NCI-H2029 treated with DMSO at 0.1 percent for 48 hours (cell line): ENCODE measurements around the gene AGAP1.

Source experiments
- DNase-seq: peaks from one replicate; lab custom pipeline; 2025; lab: John Stamatoyannopoulos, UW

The AGAP1 gene

DNA sequence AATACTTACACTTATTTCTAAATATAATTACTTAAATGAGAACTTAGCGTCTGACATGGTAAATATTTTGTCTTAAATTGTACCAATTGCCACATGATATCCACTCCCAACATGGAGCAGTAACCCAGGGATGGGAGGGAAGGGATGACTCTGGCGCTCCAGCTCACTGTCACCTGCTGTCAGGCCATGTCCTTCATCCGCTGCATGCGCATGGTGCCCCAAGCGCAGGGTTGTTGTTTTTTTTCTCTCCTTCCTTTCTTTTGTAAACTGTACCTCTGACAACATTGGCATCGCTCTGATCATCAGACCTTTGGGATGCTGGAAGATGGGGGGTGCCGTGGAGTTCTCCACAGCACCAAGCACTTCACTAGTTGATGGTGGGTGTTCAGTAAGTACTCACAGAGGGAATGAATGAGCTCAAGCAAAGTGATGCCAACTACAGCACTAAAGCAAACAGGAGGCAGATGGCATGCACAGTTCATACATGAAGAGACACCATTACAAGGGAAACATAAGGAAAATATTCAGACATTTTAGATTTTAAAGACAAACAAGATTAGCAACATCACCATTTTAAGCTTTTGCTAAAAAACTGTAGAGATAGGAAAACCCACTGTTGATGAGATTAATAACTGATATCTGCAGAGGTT, 426.5 kb downstream of the AGAP1 start:
- DNase-seq = no peak

DNA sequence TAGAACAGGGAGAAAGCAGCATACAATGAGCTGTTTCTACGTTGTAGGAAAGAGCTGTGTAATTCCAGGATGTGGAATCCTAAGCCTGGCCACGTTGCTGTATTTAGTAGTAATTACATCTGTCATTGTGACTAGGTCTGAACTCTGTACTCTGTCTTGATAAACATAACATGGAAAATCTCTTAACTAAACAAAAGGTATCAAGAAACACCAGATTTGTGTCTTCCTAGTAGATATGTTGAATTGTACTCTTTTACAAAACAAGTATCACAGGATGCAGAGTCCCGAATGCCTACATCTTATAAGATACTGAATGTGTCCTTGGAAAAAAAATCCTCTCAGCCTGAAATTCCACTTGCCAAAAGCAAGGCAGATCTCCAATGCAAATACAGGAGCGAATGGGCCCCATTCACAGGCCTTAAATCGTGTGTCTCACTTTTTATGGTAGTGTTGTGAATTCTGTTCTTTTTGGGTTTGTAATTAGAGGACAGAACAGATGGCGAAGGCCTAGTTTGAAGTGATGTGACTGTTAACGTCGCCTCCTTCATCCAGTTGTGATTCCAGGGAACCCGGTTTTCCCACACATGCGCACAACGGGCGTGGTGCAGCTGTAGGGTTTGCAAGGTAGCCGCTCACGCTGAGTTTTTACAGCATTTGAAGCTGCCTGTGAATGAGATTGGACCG, 427.8 kb downstream of the AGAP1 start:
- no peak for DNase-seq

DNA sequence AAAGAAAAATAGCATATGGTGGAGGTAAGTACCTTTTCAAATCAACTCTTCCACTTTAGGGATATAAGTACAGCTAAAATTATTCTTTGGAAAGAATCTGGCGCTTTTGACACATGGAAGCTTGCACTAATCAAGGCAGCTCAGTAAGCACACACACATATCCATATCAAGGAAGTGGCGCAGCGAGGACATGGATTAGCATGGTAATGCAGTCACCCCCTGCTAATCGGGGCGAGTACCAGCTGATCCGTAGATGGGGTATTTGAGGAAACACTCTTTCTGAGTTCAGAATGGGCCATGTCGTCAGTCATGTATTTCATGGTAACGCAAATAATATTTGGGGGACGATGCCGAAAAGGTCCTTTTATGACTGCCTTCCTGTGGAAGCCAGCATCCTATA, 429.0 kb downstream of the AGAP1 start:
- DNase-seq = no peak

DNA sequence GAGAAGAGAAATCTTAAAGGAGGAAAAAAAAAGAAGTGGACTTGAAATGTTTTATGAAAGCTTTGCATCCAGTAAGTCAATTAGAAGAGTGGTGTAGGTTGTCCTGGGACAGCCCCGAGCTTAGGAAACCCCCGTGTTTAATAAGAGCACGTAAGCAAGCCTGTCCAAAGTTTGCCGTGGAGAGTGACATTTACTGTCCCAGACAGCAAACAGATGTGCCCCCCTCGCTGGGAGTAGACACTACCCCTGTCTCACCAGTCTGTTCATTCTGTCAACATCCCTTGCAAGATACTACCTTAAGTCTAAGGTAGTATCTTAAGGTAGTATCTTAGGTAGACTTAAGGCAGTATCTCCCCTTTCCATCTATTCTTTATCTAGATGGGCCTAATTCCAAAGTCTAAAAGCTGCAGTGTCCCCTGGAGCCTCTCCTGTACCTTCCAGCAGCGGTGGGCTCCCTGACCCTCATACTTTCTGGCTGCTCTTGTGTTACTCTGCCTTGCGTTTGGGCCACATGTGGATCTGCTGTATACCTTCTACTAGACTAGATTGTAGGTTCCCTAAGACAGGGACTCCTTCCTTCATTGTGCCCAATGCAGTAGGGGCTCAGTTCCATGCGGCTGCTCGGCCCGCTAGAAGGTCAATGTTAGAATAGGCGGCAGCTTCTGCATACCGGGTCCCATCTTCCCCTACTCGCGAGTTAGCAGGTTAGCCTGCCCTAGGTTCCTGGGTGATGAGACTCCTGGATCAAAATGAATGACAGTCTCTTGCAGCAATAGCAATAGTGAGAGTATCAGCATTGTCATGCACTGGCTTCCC, 430.2 kb downstream of the AGAP1 start:
- no peak for DNase-seq

DNA sequence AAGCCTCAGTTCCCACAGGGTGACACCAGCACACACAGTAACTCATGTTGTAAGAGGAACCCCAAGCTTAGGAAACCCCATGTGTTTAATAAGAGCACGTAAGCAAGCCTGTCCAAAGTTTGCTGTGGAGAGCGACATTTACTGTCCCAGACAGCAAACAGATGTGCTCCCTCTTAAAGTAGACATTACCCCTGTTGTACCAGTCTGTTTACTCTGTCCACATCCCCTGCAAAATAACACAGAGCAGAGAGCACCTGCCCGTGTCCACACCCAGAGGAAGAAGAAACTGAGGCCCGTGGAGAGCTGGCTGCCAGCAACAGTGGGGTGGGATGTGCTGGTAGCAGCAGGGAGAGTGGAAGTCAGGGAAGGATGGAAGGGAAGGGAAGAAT, 430.8 kb downstream of the AGAP1 start:
- no peak for DNase-seq

DNA sequence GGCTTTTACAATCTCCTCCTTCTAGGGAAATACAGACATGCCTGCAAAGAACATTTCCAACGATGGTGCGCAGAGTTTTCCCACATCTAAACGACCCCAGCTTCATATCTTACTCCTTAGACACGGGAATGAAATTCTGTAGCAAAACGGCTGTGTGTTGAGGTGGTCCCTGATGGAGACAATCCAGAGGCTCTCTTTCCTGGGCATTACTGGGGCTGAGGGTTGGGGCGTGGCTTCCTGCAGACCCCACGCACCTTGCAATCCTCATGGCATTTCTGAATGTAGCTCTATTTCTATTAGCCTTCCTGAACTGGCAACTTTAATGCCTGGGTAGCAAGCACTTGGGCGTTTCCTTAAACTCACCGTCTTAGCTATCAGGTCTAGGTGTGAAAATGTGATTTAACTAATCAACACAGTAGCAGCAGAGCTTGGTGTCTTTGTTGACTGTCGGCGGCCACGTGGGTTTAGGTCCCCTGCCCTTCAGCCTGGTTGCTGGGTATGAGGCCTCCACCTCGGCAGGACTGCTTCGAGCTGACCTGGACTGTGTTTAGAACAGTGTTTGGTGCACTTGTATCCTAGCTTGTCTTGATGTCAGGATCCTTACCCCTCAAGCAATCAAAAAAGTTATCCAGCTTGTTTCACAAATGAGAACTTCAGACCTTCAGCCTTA, 431.5 kb downstream of the AGAP1 start:
- no peak for DNase-seq

DNA sequence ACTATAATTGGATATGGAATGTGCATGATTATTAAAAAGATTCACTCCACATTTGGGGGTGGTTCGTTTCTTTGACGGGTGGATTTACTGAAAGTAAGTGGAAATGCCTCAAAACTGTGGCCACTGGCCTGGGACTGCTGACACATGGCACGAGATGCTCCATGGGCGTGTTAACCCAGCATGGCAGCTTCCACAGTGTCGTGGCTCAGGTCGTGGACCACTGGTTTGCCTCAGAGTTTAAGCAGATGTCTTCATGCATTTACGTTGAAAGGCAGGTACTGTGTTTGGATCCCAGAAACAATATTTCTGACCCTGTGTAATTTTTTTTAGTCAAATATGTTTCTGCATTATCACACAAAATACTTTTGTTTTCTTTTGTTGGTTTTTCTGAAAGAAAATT, 432.4 kb downstream of the AGAP1 start:
- no peak for DNase-seq

DNA sequence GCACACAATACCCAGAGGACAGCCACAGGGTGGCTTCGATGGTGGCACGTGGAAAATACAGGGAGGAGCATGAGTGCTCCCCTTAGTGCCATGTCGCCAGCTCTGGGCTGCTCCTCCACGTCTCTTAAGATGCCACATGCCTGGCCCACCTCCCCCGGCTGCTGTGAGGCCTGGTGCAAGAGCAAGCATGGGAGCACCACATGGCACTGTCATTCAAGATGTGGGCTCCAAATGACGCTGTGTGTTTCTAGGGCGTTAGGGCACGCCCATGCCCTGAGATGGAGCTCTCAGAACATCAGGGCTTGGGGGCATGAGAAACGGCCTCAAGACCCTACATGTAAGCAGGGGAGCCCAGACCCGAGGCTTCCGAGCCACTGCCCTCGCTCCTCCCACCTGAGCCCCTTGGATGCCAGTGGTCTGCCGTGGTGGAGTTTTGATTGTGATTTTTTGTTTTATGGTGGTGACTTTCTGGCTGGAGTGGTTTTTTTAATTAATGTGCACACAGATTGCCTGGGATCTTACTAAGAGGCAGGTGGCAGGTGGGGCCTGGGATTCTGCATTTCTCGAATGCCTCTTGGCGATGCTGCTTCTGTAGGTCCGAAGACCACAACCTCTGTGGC, 435.0 kb downstream of the AGAP1 start:
- no peak for DNase-seq

DNA sequence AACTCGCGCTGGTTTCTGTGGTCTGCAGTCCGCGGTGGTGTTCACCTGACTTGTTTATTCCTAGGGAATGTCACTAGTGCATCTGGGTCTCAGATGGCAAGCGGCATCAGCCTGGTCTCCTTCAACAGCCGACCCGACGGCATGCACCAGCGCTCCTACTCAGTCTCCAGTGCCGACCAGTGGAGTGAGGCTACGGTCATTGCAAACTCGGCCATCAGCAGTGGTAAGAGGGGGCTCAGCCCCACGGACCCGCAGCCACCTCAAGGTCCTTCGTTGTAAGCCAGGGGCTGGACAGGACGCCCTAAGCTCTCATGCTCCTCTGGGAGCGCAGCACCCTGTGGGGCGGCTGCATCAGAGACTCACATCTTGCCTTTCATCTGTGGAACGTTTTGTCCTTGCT, 436.9 kb downstream of the AGAP1 start:
- no peak for DNase-seq

DNA sequence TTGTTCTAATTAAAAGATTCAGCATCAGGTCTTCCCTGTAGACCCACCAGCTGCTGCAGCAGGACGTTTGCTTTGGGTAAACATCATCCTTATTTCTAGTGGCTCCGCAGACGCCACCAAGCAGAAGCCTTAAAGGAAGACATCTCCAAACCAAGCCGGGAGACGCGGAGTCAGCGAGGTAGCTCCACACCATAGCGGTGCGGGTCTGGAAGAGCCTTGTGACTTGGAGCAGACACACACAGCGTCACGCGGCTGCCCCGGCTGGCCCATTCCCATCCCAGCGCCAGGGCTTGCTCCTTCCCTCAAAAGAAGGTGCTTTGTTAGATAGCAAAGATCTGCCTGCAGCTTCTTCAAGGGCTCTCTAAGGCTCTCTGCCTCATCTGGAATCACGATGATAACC, 437.8 kb downstream of the AGAP1 start:
- DNase-seq = no peak

DNA sequence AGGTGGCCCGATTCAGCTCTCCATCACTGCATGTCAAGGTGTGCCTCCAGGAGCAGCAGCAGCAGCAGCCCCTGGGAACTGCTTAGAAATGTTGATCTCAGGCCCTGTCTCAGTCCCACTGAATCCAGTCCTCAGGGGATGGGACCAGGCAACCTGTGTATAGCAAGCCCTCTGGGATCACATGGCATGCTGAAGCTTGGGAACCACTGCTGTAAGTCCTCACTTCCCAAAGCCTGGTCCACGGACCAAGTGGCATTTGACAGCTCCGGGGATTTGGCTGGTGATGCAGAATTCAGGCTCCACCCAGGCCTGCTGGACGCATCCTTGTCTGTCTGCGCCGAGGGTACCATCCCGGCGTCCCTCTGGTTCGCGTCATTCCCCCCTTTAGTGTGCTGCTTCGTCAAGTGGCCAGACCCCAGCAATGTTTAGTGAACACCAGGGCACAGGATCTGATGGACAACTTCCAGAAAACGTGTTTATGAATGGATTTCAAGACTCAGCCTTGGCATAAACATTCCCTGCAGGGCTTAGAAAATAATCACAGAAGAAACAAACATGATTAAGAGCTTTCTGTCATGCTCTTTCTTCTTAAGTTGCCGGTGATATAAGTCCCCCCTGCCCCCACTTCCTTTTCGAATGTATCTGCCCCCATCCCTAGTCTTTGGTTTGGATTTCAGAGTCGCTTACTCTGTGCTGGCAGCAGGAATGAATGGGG, 440.4 kb downstream of the AGAP1 start:
- no peak for DNase-seq

DNA sequence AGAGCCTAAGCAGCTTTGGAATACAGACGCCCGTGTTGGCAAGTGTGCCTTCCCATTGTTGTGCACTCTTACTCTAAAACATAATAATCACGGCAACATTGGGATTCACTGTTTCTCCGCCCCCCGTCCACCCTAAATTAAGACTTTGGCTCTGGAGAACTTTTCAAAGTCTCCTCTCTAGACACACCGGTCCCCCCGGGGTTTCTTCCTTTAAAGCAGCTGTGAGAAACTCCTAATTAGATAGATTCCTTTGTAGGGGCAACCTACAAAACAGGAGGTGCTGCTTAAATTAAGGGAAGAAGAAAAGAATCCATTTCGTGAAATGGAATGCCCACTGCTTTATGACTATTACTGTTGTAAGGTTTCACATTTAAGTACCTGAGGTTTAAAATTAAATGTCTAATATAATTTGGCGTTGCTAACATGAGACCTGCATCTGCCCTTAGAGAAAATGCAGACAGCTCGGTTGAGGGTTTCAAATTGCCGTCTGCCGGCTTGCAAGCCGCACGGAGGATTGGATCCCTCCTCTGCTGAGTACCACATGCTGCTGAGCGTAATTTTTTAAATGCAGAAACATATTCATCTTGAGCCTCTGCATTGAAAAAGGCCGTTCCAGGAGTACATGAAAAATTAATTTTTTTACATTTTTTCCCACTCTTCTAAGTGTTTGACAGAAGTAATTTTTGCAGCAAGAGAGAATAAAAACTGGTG, 441.1 kb downstream of the AGAP1 start:
- DNase-seq = no peak

DNA sequence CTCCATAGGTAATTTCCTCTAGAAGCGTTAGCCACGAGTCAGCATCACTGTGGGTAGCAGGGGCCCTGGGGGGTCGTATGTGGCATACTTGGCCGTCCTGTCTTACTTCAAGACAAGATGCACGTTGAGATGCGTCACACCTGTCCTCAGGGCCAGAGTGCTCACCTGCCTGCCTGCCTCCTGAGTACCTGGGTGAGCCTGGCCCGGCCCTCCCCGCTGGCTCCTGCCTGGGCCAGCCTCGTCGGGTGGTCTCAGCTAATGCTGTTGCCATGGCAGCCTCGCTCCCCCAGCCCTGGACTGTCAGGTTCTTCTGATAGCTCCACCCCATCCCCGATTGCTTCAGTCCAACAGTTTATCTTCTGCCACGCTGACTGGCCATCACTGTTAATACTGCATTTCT, 441.9 kb downstream of the AGAP1 start:
- DNase-seq = no peak

DNA sequence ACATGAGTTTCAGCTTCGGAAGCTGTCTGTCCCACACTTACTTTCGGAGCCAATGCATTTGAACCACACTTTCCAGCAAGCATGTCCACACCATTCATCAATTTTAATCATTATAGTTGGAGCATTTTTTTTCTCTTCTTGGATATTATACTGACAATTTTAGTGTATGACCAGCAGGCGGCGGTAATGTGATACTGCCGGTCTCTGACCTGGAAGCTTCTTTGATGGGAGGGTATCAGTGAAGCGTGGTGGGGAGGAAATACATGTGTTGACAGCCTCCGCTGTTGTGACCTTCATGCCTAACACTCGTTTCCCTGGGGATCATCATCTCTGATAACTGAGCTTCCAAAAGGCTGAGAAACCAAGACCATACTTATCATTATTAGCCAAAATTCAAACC, 442.6 kb downstream of the AGAP1 start:
- DNase-seq = no peak

DNA sequence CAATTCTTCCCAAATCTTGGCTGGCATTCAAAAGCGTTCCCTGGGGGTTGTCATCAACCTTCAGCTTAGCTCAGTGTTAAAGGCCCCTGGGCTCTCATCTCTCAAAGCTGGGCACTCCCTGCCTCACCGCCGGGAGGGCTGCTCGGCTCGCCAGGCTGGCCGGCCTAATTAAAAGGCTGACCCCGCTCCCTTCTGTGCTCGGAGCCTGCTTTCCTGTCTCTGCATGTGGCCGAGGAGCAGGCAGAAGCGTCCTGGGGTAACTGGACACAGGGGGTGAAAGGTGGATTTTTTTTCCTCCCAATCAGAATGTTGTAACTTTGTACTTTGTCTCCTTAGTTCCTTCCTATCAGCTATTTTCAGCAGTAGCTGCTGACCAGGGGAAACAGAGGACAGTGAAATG, 443.2 kb downstream of the AGAP1 start:
- no peak for DNase-seq

DNA sequence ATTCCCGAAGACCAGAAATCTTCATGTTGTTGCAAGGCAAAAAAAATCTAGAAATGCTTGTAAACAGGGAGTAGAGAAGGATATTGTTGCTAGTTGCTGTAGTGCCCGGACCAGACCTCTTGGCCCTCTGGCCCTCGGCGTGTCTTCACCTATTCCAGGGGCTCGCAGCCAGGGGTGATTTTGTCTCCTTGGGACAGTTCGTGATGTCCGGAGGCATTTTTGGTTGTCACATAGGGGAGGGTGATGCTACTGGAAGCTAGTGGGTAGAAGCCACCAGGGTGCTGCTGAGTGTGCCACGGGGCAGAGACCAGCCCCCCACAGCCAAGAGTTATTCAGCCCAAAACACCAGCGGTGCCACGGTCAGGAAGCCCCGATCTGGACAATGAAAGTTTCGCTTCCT, 443.7 kb downstream of the AGAP1 start:
- no peak for DNase-seq

DNA sequence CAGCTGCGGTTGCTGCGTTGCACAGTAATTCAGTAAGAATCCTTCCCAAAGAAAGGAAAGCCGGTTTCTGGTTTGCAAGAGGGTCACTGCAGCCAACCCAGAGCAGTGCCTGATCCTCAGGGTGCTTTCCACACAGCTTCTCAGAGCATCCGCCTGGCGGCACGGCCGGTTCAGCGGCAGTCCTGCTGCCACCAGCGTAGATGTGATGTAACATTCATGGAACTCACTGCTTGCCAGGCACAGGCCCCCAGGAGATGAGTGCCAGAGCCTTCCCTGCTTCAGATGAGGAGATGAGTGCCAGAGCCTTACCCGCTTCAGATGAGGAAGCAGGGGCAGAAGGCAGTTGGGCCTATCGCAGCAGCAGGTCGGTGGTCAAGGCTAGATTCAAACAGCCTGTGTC, 444.1 kb downstream of the AGAP1 start:
- no peak for DNase-seq

DNA sequence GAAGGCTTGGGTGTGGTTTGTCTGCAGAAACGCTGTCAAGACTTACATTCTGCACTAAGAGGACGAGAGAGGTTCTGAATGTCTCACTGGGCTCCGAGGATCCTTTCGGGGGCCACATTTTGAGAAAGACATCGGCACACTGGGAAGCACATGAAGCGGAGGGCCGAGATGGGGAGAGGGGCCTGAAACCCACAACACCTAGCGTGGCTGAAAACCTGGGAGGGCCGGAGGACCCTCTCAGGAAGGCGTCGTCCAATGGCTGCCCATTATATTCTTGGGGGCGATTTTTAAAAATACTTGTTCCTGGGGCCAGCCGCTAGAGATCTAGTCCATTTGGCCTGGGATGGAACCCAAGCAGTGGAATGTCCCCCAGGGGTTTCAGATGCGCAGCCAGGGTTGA, 444.8 kb downstream of the AGAP1 start:
- DNase-seq = no peak

DNA sequence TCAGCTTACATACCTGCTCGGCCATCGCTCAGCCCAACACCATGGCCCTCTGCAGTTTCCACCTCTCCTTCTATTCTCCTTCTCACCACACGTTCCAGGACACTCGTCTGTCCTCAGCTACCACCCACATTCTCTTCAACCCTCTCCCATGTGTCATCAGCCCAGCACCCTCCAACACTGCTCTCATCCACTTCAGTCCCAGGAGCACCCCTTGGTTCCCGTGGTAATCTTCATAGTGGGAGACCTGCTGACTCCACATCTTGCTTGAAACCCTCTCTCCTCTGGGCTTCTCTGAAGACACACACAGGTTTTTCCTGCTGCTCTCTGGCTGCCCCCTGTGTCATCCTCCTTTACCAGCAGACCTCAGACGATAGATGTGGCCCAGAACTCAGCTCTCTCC, 445.6 kb downstream of the AGAP1 start:
- no peak for DNase-seq

DNA sequence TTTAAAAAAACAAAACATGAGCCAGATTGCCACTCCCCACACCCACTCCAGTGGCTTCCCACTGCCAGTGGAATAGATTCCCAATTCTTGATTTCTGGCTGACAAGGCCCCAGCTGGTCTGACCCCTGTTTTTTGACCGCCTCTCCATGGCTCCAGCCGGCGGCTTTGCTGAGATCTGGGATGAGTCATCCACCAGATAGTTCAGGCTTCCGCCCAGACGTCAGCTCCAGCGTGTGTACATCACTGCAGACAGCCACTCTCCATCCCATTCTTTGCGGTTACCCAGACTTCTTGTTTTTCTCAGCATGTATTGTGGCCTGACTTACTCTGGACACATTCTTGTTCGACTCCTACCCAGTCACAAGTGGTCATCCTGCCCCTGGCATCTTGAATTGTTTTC, 446.5 kb downstream of the AGAP1 start:
- DNase-seq = no peak

DNA sequence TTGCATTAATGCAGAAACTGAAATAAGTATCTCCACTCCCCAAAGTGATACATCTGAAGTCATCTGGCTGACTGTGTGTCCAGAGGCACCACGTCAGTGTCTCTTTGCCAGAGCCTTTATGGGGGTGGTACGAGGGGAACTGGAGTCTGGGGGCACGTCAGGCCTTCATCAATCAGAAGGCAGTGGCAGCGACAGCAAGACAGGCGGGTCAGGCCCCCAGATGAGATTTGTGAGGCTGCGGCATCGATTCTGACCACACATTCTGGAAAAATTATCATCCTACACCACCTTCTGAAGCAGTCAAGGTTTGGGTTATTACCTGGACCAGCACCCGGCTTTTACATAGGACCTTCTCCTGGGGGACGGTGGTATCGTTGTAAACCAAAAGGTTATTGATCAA, 450.7 kb downstream of the AGAP1 start:
- DNase-seq = no peak
